Measurements from ENCODE around the gene FYN.

The FYN gene

GRCh38 chr6:111657146-111657545 is 216.1 kb downstream of the FYN start:
- intact Hi-C loops (cut with DNase I; ENCODE audit: low total_unique reads): no loop called here
- Histone ChIP-seq H3K27ac (no peak overlapping the region), H3K9me3 (no peaks in the 10 kb centered on the region), H3K27me3 (no peaks in the 10 kb centered on the region), H3K4me3 (no peak overlapping the region), H3K36me3 (no peaks in the 10 kb centered on the region), H3K4me1 (peaks cover 0 to 11% (median 4%) of the 10 kb centered on the region in 4 donors)
- DNase-seq: no peak
- no peak for TF ChIP-seq CTCF (IDR thresholded peaks at IDR 0.05)

- Histone ChIP-seq H3K27ac (no peak overlapping the region), H3K27me3 (no peaks in the 10 kb centered on the region), H3K9me3 (no peaks in the 10 kb centered on the region), H3K36me3 (no peaks in the 10 kb centered on the region), H3K4me3 (no peak overlapping the region), H3K4me1 (peaks cover 0 to 7% (median 3%) of the 10 kb centered on the region in 4 donors)
- no peak for TF ChIP-seq CTCF (IDR thresholded peaks at IDR 0.05)
- no peak for DNase-seq
- intact Hi-C loops (cut with DNase I; ENCODE audit: low total_unique reads): no loop called here
These were observed 219.3 kb downstream of the FYN start for GRCh38 chr6:111653979-111654378.

- no peaks in the 10 kb centered on the region for H3K36me3 ChIP-seq
- H3K27ac ChIP-seq: no peak overlapping the region
- DNase-seq: no peak
- peaks cover 0 to 4% (median under 1%) of the 10 kb centered on the region in 4 donors for H3K4me1 ChIP-seq
- H3K4me3 ChIP-seq: no peak overlapping the region
- intact Hi-C loops (cut with DNase I; ENCODE audit: low total_unique reads): no loop called here
- no peaks in the 10 kb centered on the region for H3K9me3 ChIP-seq
- TF ChIP-seq CTCF (IDR thresholded peaks at IDR 0.05): no peak
- no peaks in the 10 kb centered on the region for H3K27me3 ChIP-seq
These were observed 219.8 kb downstream of the FYN start for GRCh38 chr6:111653434-111653833.

- Histone ChIP-seq H3K27me3 (no peaks in the 10 kb centered on the region), H3K4me1 (no peaks in the 10 kb centered on the region), H3K9me3 (no peaks in the 10 kb centered on the region), H3K27ac (no peak overlapping the region), H3K4me3 (no peak overlapping the region), H3K36me3 (no peaks in the 10 kb centered on the region)
- TF ChIP-seq CTCF (IDR thresholded peaks at IDR 0.05): no peak
- intact Hi-C loops (cut with DNase I; ENCODE audit: low total_unique reads): no loop called here
- no peak for DNase-seq
These were observed 221.1 kb downstream of the FYN start for GRCh38 chr6:111652156-111652555.

GRCh38 chr6:111651185-111652034 is 221.8 kb downstream of the FYN start:
- DNase-seq: no peak
- no peaks in the 10 kb centered on the region for H3K36me3 ChIP-seq
- H3K9me3 ChIP-seq: no peaks in the 10 kb centered on the region
- no peaks in the 10 kb centered on the region for H3K4me1 ChIP-seq
- intact Hi-C loops (cut with DNase I; ENCODE audit: low total_unique reads): no loop called here
- no peak overlapping the region for H3K27ac ChIP-seq
- no peaks in the 10 kb centered on the region for H3K27me3 ChIP-seq
- H3K4me3 ChIP-seq: no peak overlapping the region
- no peak for TF ChIP-seq CTCF (IDR thresholded peaks at IDR 0.05)
